H1 (cell line): ENCODE results near the gene NANOS2.

ENCODE experiments used
- BACH1 ChIP-seq: IDR thresholded peaks from 2 replicates; pipeline ENCODE4 v1.6.1; 2012; ENCODE audit warnings: low read length, improper control_type of control experiment
- CTBP2 ChIP-seq: IDR thresholded peaks from 2 replicates; pipeline ENCODE4 v1.7.0; 2011; ENCODE audit warnings: borderline replicate concordance, mild to moderate bottlenecking, moderate library complexity, mixed read lengths, low read length; ENCODE audit not compliant: insufficient read depth, insufficient read length
- CTCF ChIP-seq, 3 experiments: IDR thresholded peaks; 1 replicate in 2 of 3; 2 replicates in 1 of 3; pipeline versions ENCODE4 v1.5.1 to v1.6.1; 2011; ENCODE audit warnings: low read length in 3 of 3, mild to moderate bottlenecking in 3 of 3, inconsistent platforms in 2 of 3, low read depth in 1 of 3, moderate library complexity in 1 of 3; ENCODE audit not compliant: insufficient read depth in 1 of 3; ENCODE audit errors: control extremely low read depth in 1 of 3
- GABPA ChIP-seq: IDR thresholded peaks from 2 replicates; pipeline ENCODE4 v1.6.1; 2011; ENCODE audit warnings: mild to moderate bottlenecking, low read length, moderate library complexity, borderline replicate concordance; ENCODE audit not compliant: insufficient read depth
- GTF2F1 ChIP-seq: IDR thresholded peaks from 2 replicates; pipeline ENCODE4 v1.6.1; 2012; ENCODE audit warnings: low read depth, low read length, improper control_type of control experiment, borderline replicate concordance
- JUND ChIP-seq: IDR thresholded peaks from 2 replicates; pipeline ENCODE4 v1.6.1; 2011; ENCODE audit warnings: mild to moderate bottlenecking, improper control_type of control experiment, low read length
- PHF8 ChIP-seq: fragments of 200-600 bp; sonication (generic); conservative IDR thresholded peaks from 2 replicates; pipeline ENCODE4 v1.7.1; 2012; ENCODE audit warnings: low read depth, mild to moderate bottlenecking, inconsistent platforms, low read length, moderate library complexity
- POLR2A ChIP-seq, 2 experiments: IDR thresholded peaks; 1 replicate in 1 of 2; 2 replicates in 1 of 2; pipeline ENCODE4 v1.6.1; 2011; ENCODE audit warnings: low read depth in 2 of 2, low read length in 2 of 2, mild to moderate bottlenecking in 2 of 2; ENCODE audit errors: control extremely low read depth in 1 of 2
- POLR2AphosphoS5 ChIP-seq: IDR thresholded peaks from 2 replicates; pipeline ENCODE4 v1.6.1; 2011; ENCODE audit warnings: low read depth, low read length
- RNF2 ChIP-seq: fragments of 200-900, 300-1000 bp; sonication (generic); IDR thresholded peaks from 2 replicates; pipeline ENCODE4 v1.7.1; 2016; ENCODE audit warnings: borderline replicate concordance, low read depth, mild to moderate bottlenecking, antibody characterized with exemption, low read length; ENCODE audit not compliant: poor library complexity, severe bottlenecking; ENCODE audit errors: missing control alignments
- SP2 ChIP-seq: IDR thresholded peaks from 2 replicates; pipeline ENCODE4 v1.6.1; 2012; ENCODE audit warnings: mild to moderate bottlenecking, low read length, inconsistent platforms
- SUZ12 ChIP-seq: fragments of 200-600 bp; sonication (generic); IDR thresholded peaks from 2 replicates; pipeline ENCODE4 v1.6.1; 2012; ENCODE audit warnings: mild to moderate bottlenecking, inconsistent platforms, low read length, moderate library complexity, mixed read lengths
- TAF7 ChIP-seq: optimal IDR thresholded peaks from 2 replicates; pipeline ENCODE3; 2011; ENCODE audit warnings: low read depth, mild to moderate bottlenecking, inconsistent platforms, low read length, moderate library complexity, borderline replicate concordance

GRCh38 chr19:45905011-45905410 is 9.6 kb downstream of the NANOS2 start:
- TF ChIP-seq CTCF (IDR thresholded peaks at IDR 0.05; ENCODE audit: control extremely low read depth in 1 of 3, insufficient read depth in 1 of 3, low read depth in 1 of 3, low read length in 3 of 3) (no peak), POLR2A (IDR thresholded peaks at IDR 0.05; ENCODE audit: control extremely low read depth in 1 of 2, low read depth in 2 of 2, low read length in 2 of 2) (no peak), SP2 (no peak), POLR2AphosphoS5 (no peak), GTF2F1 (no peak), SUZ12 (no peak), RNF2 (no peak), GABPA (no peak), TAF7 (no peak), PHF8 (no peak), JUND (no peak), CTBP2 (no peak), BACH1 (no peak)
